Common myeloid progenitor, CD34-positive (primary cell): ENCODE measurements around the gene IYD.

Experiments
- CTCF ChIA-PET: fragments of 350-600 bp; sonication (Branson Sonifier 250); formaldehyde crosslinking; loops from one replicate; lab custom pipeline; 2021; ENCODE audit warnings: antibody characterized with exemption; lab: Charles Lee
- POLR2A ChIA-PET: fragments of 350-600 bp; sonication (Branson Sonifier 250); formaldehyde crosslinking; loops from one replicate; lab custom pipeline; 2021; ENCODE audit warnings: antibody characterized with exemption; lab: Charles Lee
- DNase-seq, 3 donors: peaks; one replicate each; pipeline versions ENCODE4 v3.0.0 to v3.0.0-alpha.2; 2013
- H3K27ac ChIP-seq, 2 experiments: 1 replicate in 1 of 2; 2 replicates in 1 of 2; pipeline ENCODE4 v1.7.0; 2013; ENCODE audit warnings: inconsistent platforms in 2 of 2, low read length in 2 of 2, mild to moderate bottlenecking in 2 of 2, low read depth in 1 of 2, moderate library complexity in 1 of 2; ENCODE audit not compliant: severe bottlenecking in 2 of 2, insufficient read depth in 1 of 2, poor library complexity in 1 of 2
- H3K27me3 ChIP-seq, 5 experiments: replicated peaks in 2 of 5; 1 replicate in 3 of 5; 2 replicates in 2 of 5; pipeline versions ENCODE4 v1.6.1 to v1.7.0; 2013; ENCODE audit warnings: low read length in 4 of 5, mild to moderate bottlenecking in 2 of 5, moderate library complexity in 2 of 5, inconsistent platforms in 1 of 5; ENCODE audit not compliant: insufficient read depth in 5 of 5, control insufficient read depth in 4 of 5
- H3K36me3 ChIP-seq, 4 experiments: 1 replicate in 2 of 4; 2 replicates in 2 of 4; pipeline versions ENCODE4 v1.6.1 to v1.7.0; 2013; ENCODE audit warnings: low read length in 3 of 4, control low read depth in 1 of 4, mild to moderate bottlenecking in 1 of 4; ENCODE audit not compliant: control insufficient read depth in 4 of 4, insufficient read depth in 4 of 4
- H3K4me1 ChIP-seq, 4 experiments: 1 replicate in 3 of 4; 2 replicates in 1 of 4; pipeline versions ENCODE4 v1.6.1 to v1.7.1; 2013; ENCODE audit warnings: low read length in 3 of 4, mild to moderate bottlenecking in 3 of 4, control low read depth in 1 of 4, inconsistent platforms in 1 of 4, moderate library complexity in 1 of 4; ENCODE audit not compliant: control insufficient read depth in 4 of 4, insufficient read depth in 4 of 4; ENCODE audit errors: control extremely low read depth in 1 of 4
- H3K4me3 ChIP-seq, 7 experiments: 1 replicate in 4 of 7; 2 replicates in 3 of 7; pipeline versions ENCODE4 v1.5.1 to v1.7.0; 2013; ENCODE audit warnings: mild to moderate bottlenecking in 7 of 7, low read length in 6 of 7, moderate library complexity in 6 of 7, inconsistent platforms in 2 of 7, low read depth in 2 of 7, control low read depth in 1 of 7; ENCODE audit not compliant: insufficient read depth in 4 of 7, control insufficient read depth in 1 of 7; ENCODE audit errors: extremely low read depth in 1 of 7
- H3K9me3 ChIP-seq, 5 experiments: 1 replicate in 4 of 5; 2 replicates in 1 of 5; pipeline versions ENCODE4 v1.6.1 to v1.7.1; 2013; ENCODE audit warnings: low read length in 4 of 5, mild to moderate bottlenecking in 2 of 5, inconsistent platforms in 1 of 5, low read depth in 1 of 5, moderate library complexity in 1 of 5; ENCODE audit not compliant: control insufficient read depth in 4 of 5, insufficient read depth in 2 of 5; ENCODE audit errors: control extremely low read depth in 1 of 5
- WGBS: methylation state at CpG from one replicate; pipeline ENCODE4 v1.1.5; 2013; ENCODE audit not compliant: insufficient coverage; 5-methylcytosine and 5-hydroxymethylcytosine counted together

The IYD gene

DNA sequence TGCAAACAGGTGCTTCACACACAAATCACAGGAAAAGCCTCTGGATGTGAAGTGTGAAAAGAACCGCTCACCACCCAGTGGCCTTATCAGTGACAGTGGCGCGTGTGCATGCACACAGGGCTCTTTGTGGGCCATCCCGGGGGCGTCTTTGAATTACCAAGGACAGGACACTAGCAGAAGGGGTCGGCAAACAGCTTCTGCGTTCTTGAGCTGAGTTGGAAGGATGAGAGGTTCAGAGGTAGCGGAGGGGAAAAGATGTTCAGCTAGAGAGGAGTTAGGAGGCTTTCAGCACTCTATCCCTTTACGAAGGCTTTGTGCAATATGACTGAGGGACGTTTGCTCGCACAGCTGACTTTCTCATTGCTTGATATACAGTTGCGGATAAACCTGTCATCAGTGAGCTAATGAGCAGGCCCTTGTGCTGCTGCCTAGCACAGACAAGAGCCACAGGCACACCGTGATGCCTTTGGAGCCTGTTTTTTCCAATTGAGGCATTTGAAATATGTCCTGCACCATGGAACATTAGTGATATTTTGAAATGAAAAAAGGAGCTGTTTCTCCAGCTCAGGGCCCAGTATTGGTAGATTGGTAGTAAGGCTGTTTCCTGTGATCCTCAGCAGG lies 83.1 kb downstream of the IYD start:
- POLR2A ChIA-PET, result no interaction called here
- 96% methylated on average over 13 of the region's 13 CpGs for WGBS
- Histone ChIP-seq H3K36me3 (no peaks in the 10 kb centered on the region), H3K27ac (no peak overlapping the region), H3K4me3 (no peak overlapping the region), H3K4me1 (no peaks in the 10 kb centered on the region), H3K9me3 (no peaks in the 10 kb centered on the region), H3K27me3 (peaks cover 0 to 5% (median 0%) of the 10 kb centered on the region in 5 experiments)
- no peak for DNase-seq
- CTCF ChIA-PET, result no interaction called here

DNA sequence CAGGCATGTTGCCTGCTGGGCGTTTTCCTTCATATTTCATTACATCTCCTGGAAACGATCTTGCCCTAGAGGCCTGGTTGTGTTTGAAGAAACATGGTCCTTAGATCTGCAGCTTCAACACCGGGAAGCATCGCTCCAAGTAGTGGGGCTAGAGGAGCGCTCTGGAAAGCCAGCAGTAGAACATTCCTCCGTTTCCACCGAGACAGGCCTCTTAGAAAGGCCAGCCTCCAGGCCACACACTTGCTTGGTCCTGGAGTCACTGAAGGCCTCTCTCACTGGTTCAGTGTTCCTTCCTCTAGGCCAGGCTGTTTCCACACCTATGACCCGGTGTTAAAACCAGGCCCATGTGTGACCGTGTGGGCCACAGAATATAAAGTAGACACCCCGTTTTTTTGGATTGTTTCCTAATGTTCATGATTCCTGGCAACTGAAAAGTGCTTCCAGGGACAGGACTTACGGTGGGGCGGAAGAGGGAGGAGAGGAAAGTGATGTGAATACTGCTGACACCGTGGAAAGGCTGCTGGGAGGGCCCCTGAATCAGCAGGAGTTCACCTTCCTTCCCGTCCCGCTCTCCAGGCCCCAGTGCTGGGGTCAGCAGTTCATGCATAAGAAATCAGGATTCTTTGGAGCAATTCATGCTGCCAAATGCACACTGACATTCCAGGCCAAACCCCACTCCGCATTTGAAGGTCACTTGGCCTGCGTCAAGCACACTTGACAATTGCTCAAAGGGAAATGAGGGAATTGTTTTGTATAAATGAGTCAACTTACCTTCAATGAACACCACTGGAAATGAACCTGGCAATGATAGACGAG lies 83.8 kb downstream of the IYD start:
- no peak for DNase-seq
- no peak overlapping the region for H3K27ac ChIP-seq
- H3K27me3 ChIP-seq, result peaks cover 0 to 5% (median 0%) of the 10 kb centered on the region in 5 experiments
- no peaks in the 10 kb centered on the region for H3K9me3 ChIP-seq
- ChIA-PET POLR2A (no interaction called here), CTCF (no interaction called here)
- 96% methylated on average over 16 of the region's 18 CpGs for WGBS
- no peaks in the 10 kb centered on the region for H3K36me3 ChIP-seq
- no peaks in the 10 kb centered on the region for H3K4me1 ChIP-seq
- no peak overlapping the region for H3K4me3 ChIP-seq

DNA sequence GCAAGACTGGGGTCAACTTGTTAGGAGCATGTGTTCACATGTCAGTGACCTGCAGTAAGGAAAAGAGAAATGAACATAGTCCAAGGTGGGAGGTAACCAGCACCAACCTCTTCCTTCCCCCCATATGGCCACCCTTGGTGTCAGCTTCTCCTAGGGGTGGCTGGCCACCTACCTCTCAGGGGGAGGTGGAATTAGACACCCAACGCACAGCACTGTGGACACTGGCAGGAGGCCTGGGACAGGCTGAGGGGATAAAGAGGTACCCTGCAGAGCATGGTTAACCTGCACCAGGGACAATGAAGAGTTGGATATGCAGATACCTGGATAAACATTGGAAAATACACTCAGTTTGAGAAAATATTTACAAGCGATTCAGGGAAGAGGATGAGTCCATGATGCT lies 84.5 kb downstream of the IYD start:
- DNase-seq, result no peak
- Histone ChIP-seq H3K36me3 (no peaks in the 10 kb centered on the region), H3K9me3 (no peaks in the 10 kb centered on the region), H3K27ac (no peak overlapping the region), H3K4me1 (no peaks in the 10 kb centered on the region), H3K4me3 (no peak overlapping the region), H3K27me3 (peaks cover 0 to 5% (median 0%) of the 10 kb centered on the region in 5 experiments)
- WGBS, result 100% methylated on average over 2 of the region's 2 CpGs
- POLR2A ChIA-PET, result no interaction called here
- CTCF ChIA-PET, result no interaction called here
